T-helper 17 cell (primary cell): ENCODE results near the gene HTR3E. TPM values are rescaled to one million over a fixed set of nuclear protein-coding genes. Genes with fewer than 3 reads are reported as not detected.
"Not testable (repeated sequence)": the region's sequence is repeated elsewhere in the genome, so short reads cannot be mapped to it uniquely, and the experiment has no call there.

ENCODE experiments used
- ATAC-seq: fragments of 150-1000 bp; cut with Tn5 transposase; 2 replicates; pipeline ENCODE4 v1.10.0; 2021; ENCODE audit warnings: mild to moderate bottlenecking, moderate library complexity
- DNase-seq, 3 donors: peaks; one replicate each; pipeline versions ENCODE4 v3.0.0 to v3.0.0-alpha.2; 2020 to 2021
- H3K9me3 ChIP-seq: one replicate; pipeline ENCODE4 v1.7.0; 2013; ENCODE audit warnings: low read length, mild to moderate bottlenecking; ENCODE audit not compliant: control insufficient read depth, poor library complexity, severe bottlenecking
- H3K27ac Mint-ChIP-seq: one replicate; pipeline ENCODE4 v1.8.0; 2022; ENCODE audit warnings: mild to moderate bottlenecking, moderate library complexity, mixed read lengths
- H3K27me3 Mint-ChIP-seq: one replicate; pipeline ENCODE4 v1.8.0; 2022; ENCODE audit warnings: mixed read lengths
- H3K36me3 Mint-ChIP-seq: one replicate; pipeline ENCODE4 v1.8.0; 2022; ENCODE audit warnings: low read depth, mixed read lengths
- H3K4me1 Mint-ChIP-seq: one replicate; pipeline ENCODE4 v1.8.0; 2022; ENCODE audit warnings: mild to moderate bottlenecking, mixed read lengths
- H3K4me3 Mint-ChIP-seq: one replicate; pipeline ENCODE4 v1.8.0; 2022; ENCODE audit warnings: mild to moderate bottlenecking, moderate library complexity, mixed read lengths
- total RNA-seq, 4 donors: library from RNA in 2 of 4; stranded (reverse) in 2 of 4; gene quantifications; one replicate each; pipeline ENCODE4 v1.2.3 and lab custom pipeline; 2022 to 2026

HTR3E gene, protein sequence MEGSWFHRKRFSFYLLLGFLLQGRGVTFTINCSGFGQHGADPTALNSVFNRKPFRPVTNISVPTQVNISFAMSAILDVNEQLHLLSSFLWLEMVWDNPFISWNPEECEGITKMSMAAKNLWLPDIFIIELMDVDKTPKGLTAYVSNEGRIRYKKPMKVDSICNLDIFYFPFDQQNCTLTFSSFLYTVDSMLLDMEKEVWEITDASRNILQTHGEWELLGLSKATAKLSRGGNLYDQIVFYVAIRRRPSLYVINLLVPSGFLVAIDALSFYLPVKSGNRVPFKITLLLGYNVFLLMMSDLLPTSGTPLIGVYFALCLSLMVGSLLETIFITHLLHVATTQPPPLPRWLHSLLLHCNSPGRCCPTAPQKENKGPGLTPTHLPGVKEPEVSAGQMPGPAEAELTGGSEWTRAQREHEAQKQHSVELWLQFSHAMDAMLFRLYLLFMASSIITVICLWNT
- total RNA-seq (not detected), total RNA-seq (lab: John Stamatoyannopoulos, UW) (0 reads per million in 2 donors)

DNA sequence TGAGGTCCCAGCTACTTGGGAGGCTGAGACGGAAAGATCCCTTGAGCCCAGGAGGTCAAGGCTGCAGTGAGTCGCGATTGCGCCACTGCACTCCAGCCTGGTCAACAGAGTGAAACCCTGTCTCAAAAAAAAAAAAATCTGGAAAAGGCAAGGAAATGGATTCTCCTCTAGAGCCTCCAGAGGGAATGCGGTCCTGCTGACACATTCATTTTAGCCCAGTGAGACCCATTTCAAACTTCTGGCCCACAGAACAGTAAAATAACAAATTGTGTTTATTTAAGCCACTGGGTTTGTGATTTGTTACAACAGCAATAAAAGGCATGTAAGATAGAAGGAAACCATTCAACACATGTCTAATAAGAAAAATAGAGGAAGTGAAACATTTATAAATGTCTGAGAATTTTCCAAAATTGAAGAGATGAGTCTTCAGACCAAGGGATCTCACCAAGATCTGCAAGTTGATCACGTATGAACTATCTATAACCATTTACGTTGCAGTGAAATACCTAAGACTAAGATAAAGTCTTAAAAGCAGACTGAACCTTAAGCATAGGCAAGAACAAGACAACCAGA, at the start of gene HTR3E:
Gene HTR3E (plus strand): TSS at position 254 of the 573 bp plus-strand sequence. CDS start 466 bp downstream, outside the sequence.
- H3K27me3 Mint-ChIP-seq, result peaks cover 7% of the 10 kb centered on the region
- no peaks in the 10 kb centered on the region for H3K36me3 Mint-ChIP-seq
- H3K27ac Mint-ChIP-seq, result no peak within 1 kb of the TSS
- H3K4me1 Mint-ChIP-seq, result no peaks in the 10 kb centered on the region
- DNase-seq, result no peak
- no peak within 1 kb of the TSS for H3K4me3 Mint-ChIP-seq
- no peak for ATAC-seq
- H3K9me3 ChIP-seq, result peaks cover 4% of the 10 kb centered on the region

DNA sequence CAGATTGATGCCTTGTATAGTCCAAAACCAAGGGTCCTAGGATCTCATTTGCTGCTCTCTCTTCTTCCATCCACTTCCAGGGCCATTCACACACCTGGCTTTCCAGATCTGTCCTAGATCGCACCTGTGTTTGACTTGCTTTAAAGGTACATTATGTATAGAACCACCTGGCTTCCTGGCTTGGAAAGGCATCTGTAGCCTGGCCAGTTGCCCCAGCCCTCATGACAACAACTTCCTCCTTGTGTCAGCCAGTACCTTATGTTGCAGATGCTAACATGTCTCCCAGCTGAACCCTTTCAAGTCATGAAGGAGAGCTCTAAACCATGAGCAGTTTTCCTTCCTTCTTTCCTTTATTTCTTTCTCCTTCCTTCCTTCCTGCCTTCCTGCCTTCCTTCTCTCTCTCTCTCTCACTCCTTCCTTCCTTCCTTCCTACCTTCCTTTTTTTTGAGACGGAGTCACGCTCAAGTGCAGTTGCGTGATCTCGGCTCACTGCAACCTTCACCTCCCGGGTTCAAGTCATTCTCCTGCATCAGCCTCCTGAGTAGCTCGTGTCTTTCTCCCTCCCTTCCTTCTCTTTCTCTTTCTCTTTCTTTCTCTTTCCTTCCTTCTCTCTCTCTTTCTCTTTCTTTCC, 46.5 kb upstream of the HTR3E start:
- no peaks in the 10 kb centered on the region for H3K9me3 ChIP-seq
- Mint-ChIP-seq H3K27me3 (peaks cover 29% of the 10 kb centered on the region), H3K4me3 (no peak overlapping the region), H3K27ac (no peak overlapping the region), H3K36me3 (peaks cover 4% of the 10 kb centered on the region), H3K4me1 (no peaks in the 10 kb centered on the region)
- ATAC-seq (no peak), DNase-seq (no peak)

DNA sequence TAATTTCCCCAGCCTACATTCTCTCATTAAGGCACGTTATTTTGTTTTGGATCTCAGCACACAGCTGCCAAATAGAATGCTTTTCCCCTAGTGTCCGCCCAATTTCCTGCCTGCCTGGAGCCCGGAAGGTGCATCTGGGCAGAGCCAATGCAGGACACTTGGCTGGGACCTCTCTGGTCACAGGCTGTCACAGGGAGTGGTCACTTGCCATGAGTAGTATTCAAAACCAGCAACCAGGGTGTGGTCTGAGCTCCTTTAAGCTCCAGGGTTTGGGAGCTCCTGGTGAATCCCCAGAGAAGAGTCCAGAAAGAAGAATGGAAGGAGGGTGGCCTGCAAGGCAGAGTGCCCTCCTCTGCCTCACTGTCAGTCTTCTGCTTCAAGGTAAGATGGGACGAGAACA, 44.1 kb upstream of the HTR3E start, which contains the start of gene HTR3C:
Gene HTR3C (plus strand): TSS at position 281 of the 400 bp plus-strand sequence. CDS start 34 bp downstream, at position 315.
- Mint-ChIP-seq H3K4me1 (no peaks in the 10 kb centered on the region), H3K4me3 (no peak within 1 kb of the TSS), H3K27ac (no peak within 1 kb of the TSS), H3K36me3 (peaks cover 4% of the 10 kb centered on the region), H3K27me3 (peaks cover 29% of the 10 kb centered on the region)
- no peaks in the 10 kb centered on the region for H3K9me3 ChIP-seq
- ATAC-seq, result no peak
- DNase-seq, result no peak

DNA sequence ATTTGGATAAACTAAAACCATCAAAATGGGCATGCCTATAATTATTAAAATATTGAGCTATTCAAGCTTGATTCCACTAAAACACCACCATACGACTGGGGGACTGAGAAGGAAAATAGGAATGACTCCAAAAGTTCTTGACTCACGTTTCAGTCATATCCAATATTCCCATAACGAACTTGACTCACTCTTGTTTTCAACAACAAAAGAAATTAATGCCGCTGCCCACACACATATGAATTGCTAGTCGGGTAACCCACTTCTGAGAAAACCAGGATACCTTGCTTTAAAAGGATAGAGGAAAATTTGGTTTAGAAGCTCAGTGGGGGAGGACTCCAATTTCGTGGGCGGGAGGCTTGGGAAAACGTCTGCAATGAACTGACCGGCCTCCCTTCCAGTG, 38.8 kb upstream of the HTR3E start:
- Mint-ChIP-seq H3K4me1 (no peaks in the 10 kb centered on the region), H3K36me3 (no peaks in the 10 kb centered on the region), H3K4me3 (no peak overlapping the region), H3K27me3 (peaks cover 14% of the 10 kb centered on the region), H3K27ac (no peak overlapping the region)
- ATAC-seq, result no peak
- no peak for DNase-seq
- no peaks in the 10 kb centered on the region for H3K9me3 ChIP-seq

DNA sequence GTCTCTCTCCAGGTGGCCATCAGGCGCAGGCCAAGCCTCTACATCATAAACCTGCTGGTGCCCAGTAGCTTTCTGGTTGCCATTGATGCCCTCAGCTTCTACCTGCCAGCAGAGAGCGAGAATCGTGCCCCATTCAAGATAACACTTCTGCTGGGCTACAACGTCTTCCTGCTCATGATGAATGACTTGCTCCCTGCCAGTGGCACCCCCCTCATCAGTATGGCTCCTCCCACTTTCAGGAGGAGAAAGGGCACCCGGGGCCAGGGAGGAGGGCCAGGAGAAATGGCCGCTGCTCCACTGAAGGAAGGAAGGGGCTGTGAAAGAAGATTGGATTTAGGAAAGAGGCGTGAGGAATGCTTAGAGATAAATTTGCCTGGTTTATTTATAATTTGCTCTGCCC, 37.4 kb upstream of the HTR3E start:
- Mint-ChIP-seq H3K4me3 (no peak overlapping the region), H3K36me3 (no peaks in the 10 kb centered on the region), H3K27me3 (peaks cover 14% of the 10 kb centered on the region), H3K27ac (no peak overlapping the region), H3K4me1 (no peaks in the 10 kb centered on the region)
- no peaks in the 10 kb centered on the region for H3K9me3 ChIP-seq
- DNase-seq (no peak), ATAC-seq (no peak)

DNA sequence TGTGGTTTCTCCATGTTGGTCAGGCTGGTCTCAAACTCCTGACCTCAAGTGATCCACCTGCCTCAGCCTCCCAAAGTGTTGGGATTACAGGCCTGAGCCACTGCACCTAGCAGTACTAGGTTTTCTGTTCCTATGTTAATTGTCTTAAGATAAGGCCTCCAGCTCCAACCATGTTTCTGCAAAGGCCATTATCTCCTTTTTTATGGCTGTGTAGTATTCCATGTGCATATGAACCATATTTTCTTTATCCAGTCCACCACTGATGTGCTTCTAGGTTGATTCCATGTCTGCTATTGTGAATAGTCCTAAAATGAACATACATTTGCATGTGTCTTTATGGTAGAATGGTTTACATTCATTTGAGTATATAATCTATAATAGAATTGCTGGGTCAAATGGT, 34.2 kb upstream of the HTR3E start:
- no peak overlapping the region for H3K4me3 Mint-ChIP-seq
- no peaks in the 10 kb centered on the region for H3K4me1 Mint-ChIP-seq
- no peaks in the 10 kb centered on the region for H3K36me3 Mint-ChIP-seq
- DNase-seq (no peak), ATAC-seq (no peak)
- H3K27ac Mint-ChIP-seq, result no peak overlapping the region
- no peaks in the 10 kb centered on the region for H3K9me3 ChIP-seq
- H3K27me3 Mint-ChIP-seq, result peaks cover 20% of the 10 kb centered on the region

DNA sequence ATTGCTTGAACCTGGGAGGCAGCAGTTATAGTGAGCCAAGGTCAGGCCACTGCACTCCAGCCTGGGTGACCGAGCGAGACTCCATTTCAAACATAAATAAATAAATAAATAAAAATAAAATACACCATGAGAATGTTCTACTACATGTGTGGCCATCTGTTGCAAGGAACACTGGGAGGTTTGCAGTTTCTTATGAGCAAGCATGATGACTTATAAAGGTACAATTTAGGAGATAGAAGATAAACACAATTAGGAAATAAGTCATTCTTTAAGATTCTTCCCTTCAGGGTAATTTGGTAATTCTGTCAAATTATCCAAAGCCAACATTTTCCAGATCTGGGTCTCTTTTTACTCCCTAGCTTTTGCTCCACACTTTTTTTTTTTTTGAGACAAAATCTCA, 30.7 kb upstream of the HTR3E start:
- H3K27ac Mint-ChIP-seq, result no peak overlapping the region
- DNase-seq (no peak), ATAC-seq (no peak)
- H3K36me3 Mint-ChIP-seq, result no peaks in the 10 kb centered on the region
- H3K4me3 Mint-ChIP-seq, result no peak overlapping the region
- H3K9me3 ChIP-seq, result no peaks in the 10 kb centered on the region
- no peaks in the 10 kb centered on the region for H3K4me1 Mint-ChIP-seq
- peaks cover 18% of the 10 kb centered on the region for H3K27me3 Mint-ChIP-seq

DNA sequence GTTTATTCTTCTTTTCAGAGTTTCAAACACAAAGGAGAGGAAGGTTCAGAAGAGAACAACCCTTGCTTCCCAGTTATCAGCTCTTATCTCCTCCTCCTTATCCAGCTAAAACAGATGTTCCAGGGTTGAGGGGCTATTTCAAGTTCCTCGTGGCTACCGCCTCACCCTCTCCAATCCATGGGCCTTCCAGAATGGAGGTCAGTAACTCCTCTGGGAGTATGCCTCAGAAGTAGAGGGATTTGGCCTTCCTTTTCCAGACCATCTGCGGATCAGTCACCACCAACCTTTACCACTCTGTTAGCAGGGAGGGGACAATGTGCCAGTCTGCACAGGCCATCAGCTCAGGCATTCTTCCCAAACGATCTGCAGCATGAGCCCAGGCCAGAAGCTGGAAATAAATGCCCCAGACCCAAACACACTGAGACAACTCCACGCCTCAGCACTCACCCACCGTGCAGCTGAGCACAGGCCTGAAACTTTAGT, 29.2 kb upstream of the HTR3E start:
- ATAC-seq, result no peak
- Mint-ChIP-seq H3K4me3 (no peak overlapping the region), H3K36me3 (no peaks in the 10 kb centered on the region), H3K4me1 (no peaks in the 10 kb centered on the region), H3K27me3 (peaks cover 18% of the 10 kb centered on the region), H3K27ac (no peak overlapping the region)
- no peak for DNase-seq
- H3K9me3 ChIP-seq, result no peaks in the 10 kb centered on the region

DNA sequence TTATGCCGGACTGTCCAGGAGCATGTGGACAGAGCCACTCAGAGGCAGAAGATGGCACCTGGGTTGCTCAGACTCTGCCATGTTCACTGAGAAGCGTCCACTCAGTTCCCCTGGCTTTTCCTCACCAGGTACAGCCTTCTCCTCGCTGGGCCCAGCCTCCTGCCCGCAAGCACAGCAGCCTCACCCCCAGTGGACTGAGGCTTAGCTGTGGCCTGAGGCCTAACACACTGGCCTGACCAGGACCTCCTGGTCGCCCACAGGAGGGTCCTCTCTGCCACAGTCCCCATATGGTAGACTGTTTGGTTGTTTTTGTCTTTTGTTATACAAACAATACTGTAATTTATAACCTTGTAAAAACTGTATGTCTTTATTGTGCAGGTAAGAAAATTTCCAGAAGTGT, 28.5 kb upstream of the HTR3E start:
- no peak for DNase-seq
- Mint-ChIP-seq H3K4me3 (no peak overlapping the region), H3K36me3 (no peaks in the 10 kb centered on the region), H3K4me1 (no peaks in the 10 kb centered on the region), H3K27me3 (peaks cover 19% of the 10 kb centered on the region), H3K27ac (no peak overlapping the region)
- H3K9me3 ChIP-seq, result no peaks in the 10 kb centered on the region
- no peak for ATAC-seq

DNA sequence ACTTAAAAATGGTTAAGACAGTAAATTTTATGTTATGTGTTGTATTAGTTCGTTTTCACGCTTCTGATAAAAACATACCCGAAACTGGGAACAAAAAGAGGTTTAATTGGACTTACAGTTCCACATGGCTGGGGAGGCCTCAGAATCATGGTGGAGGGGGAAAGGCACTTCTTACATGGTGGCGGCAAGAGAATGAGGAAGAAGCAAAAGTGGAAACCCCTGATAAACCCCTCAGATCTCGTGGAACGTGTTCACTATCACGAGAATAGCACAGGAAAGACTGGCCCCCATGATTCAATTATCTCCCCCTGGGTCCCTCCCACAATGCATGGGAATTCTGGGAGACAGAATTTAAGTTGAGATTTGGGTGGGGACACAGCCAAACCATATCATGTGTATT, 25.7 kb upstream of the HTR3E start:
- not testable (repeated sequence) for H3K9me3 ChIP-seq, ATAC-seq, H3K4me1 Mint-ChIP-seq, H3K36me3 Mint-ChIP-seq, H3K27ac Mint-ChIP-seq, DNase-seq, H3K4me3 Mint-ChIP-seq
- H3K27me3 Mint-ChIP-seq, result peaks cover 24% of the 10 kb centered on the region

DNA sequence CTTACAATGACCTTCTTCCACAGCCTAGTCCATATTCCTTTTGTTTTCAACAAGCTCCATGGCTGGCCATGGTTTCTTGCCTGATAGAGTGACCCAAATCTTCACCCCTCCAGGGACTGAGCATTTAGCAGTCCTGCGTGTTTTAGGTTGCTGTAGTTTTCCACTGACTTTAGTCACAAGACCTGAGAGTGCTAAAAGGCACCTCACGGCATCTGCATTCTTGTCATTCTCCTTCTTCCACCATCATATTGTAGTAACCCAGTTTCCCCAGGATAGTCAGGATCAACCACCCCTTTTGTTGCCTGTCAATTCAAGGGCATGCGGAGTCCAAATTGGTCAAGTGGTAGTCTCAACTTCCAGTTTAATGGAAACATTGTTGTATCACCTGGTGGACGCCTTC, 23.2 kb upstream of the HTR3E start:
- H3K9me3 ChIP-seq, result no peaks in the 10 kb centered on the region
- Mint-ChIP-seq H3K4me3 (no peak overlapping the region), H3K36me3 (peaks cover 3% of the 10 kb centered on the region), H3K27me3 (peaks cover 14% of the 10 kb centered on the region), H3K4me1 (no peaks in the 10 kb centered on the region), H3K27ac (no peak overlapping the region)
- ATAC-seq, result no peak
- no peak for DNase-seq

DNA sequence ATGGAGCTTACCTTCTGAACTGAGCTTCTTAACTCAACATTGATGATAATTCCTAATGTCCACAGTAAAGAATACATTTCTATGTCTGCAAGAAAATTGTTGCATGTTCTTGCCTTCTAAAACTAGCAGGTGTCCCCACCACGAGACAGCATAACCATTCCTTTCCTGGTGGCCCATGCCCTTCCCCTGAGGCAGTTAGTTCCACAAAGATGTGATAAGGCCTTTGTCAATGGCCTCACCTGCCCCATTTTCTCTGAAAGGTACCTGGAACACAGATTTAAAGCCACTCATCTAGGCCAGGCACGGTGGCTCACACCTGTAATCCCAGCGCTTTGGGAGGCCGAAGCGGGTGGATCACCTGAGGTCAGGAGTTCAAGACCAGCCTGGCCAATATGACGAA, 21.0 kb upstream of the HTR3E start:
- Mint-ChIP-seq H3K4me3 (no peak overlapping the region), H3K27ac (no peak overlapping the region), H3K27me3 (peaks cover 9% of the 10 kb centered on the region), H3K4me1 (no peaks in the 10 kb centered on the region), H3K36me3 (peaks cover 3% of the 10 kb centered on the region)
- no peak for DNase-seq
- H3K9me3 ChIP-seq, result no peaks in the 10 kb centered on the region
- ATAC-seq, result no peak

DNA sequence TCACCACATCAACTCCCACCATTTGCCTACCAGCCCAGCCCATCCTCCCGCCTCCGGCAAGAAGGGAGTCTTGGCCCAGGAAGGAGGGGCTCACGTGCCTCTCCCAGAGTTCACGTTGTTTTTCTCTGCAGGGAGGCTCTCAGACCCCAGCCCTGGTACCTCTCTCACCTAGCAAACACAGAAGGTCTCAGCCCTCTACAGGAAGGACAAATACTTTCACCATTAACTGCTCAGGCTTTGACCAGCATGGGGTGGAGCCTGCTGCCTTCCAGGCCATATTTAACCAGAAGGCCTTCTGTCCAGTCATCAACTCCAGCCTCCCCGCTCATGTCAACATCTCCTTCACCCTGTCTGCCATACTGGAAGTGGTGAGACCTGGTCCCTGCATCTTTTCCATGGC, 19.0 kb upstream of the HTR3E start:
- Mint-ChIP-seq H3K36me3 (peaks cover 3% of the 10 kb centered on the region), H3K4me1 (no peaks in the 10 kb centered on the region), H3K27me3 (peaks cover 9% of the 10 kb centered on the region), H3K27ac (no peak overlapping the region), H3K4me3 (no peak overlapping the region)
- H3K9me3 ChIP-seq, result no peaks in the 10 kb centered on the region
- no peak for ATAC-seq
- no peak for DNase-seq
